HAP-1 (cell line): ENCODE results near the gene RNASE8.
A peak's percentile ranks its signal among the peaks of the same experiment; 100 is the strongest.

ENCODE experiments used
- DNase-seq, 2 experiments: peaks; one replicate each; pipeline ENCODE4 v3.0.0-alpha.2; 2016 to 2020; ENCODE audit warnings: low spot score in 2 of 2
- H3K27me3 ChIP-seq: fragments of 250-450 bp; sonication (Bioruptor Pico); 2 replicates; pipeline ENCODE4 v1.5.1; 2020; ENCODE audit warnings: low read depth, mild to moderate bottlenecking, moderate library complexity
- H3K36me3 ChIP-seq: fragments of 250-450 bp; sonication (Bioruptor Pico); replicated peaks from 2 replicates; pipeline ENCODE4 v1.5.1; 2020; ENCODE audit warnings: mild to moderate bottlenecking
- H3K4me1 ChIP-seq: fragments of 250-450 bp; sonication (Bioruptor Pico); 2 replicates; pipeline ENCODE4 v1.5.1; 2020; ENCODE audit warnings: mild to moderate bottlenecking
- H3K4me3 ChIP-seq: fragments of 250-450 bp; sonication (Bioruptor Pico); 2 replicates; pipeline ENCODE4 v1.5.1; 2020; ENCODE audit warnings: mild to moderate bottlenecking, moderate library complexity
- H3K9me3 ChIP-seq: fragments of 250-450 bp; sonication (Bioruptor Pico); 2 replicates; pipeline ENCODE4 v1.5.1; 2020; ENCODE audit warnings: mild to moderate bottlenecking, moderate library complexity
- in situ Hi-C: fragments of 300-500 bp; cut with MboI; formaldehyde crosslinking; loops from 3 replicates; pipeline ENCODE4 v1.14.3; 2020; ENCODE audit warnings: low sequenced_read_pairs, inconsistent platforms, mixed read lengths

RNASE8 gene

DNA sequence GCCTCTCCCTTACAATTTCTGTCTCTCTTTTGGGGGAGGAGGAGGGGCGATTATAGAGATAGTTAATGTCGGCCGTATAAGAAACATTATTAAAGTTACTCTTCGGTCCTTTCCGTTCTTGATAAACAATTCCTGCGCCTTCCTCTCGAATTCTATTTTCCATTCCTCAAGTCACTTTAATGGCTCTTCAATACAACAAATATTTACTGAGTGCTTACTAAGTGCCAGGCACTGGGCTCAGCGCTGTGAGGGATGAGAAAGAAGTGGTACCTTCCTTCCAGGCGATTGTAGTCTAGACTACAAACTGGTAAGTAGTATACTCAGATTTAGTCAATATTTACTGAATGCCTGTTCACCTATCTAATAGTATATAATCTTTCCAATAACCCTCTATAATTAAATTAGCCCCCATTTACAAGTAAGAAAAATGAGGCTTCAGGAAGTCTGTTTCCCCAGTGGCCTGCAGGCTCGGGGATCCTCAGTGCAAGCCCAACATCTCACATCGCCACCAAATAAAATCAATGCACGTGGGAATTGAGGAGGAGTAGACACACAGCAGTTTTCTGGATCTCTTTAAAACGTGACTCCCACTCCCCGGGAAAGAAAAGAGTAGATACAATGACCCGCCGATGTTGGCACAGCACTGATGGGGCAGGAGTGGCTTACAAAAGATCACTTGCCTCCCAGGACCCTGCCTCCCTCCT is 41.4 kb downstream of the RNASE8 start:
- peak overlapping the region; percentile 42 for H3K4me3 ChIP-seq
- in situ Hi-C loops, result loop anchor here (25.0 kb wide), 1 partner anchor 762 kb away; the partner anchor contains the start of genes CCNB1IP1 and PARP2
- DNase-seq, result no peak
- H3K4me1 ChIP-seq, result peaks cover 34% of the 10 kb centered on the region
- H3K36me3 ChIP-seq, result no peaks in the 10 kb centered on the region
- H3K9me3 ChIP-seq, result no peaks in the 10 kb centered on the region
- H3K27me3 ChIP-seq, result no peaks in the 10 kb centered on the region

DNA sequence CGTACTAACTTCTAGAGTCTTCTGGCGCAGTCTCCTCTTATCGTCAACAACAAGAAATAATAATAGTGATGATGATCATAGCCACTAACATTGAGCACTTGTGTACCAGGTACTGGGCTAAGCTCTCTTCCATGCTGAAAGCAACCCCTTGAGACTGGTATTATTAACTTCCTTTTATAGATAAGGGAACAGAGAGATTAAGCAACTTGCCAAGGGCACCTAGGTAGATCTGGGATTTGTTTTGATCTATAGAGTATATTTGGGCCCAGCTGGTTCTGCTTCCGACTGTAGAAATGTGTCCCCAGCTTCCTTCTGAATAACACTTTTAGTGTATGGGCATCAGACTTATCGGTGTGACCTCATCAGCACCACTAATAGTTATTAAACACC is 42.0 kb downstream of the RNASE8 start:
- Histone ChIP-seq H3K9me3 (no peaks in the 10 kb centered on the region), H3K4me1 (peaks cover 35% of the 10 kb centered on the region), H3K36me3 (no peaks in the 10 kb centered on the region), H3K4me3 (no peak overlapping the region), H3K27me3 (no peaks in the 10 kb centered on the region)
- in situ Hi-C loops, result loop anchor here (25.0 kb wide), 1 partner anchor 762 kb away; the partner anchor contains the start of genes CCNB1IP1 and PARP2
- DNase-seq, result no peak

DNA sequence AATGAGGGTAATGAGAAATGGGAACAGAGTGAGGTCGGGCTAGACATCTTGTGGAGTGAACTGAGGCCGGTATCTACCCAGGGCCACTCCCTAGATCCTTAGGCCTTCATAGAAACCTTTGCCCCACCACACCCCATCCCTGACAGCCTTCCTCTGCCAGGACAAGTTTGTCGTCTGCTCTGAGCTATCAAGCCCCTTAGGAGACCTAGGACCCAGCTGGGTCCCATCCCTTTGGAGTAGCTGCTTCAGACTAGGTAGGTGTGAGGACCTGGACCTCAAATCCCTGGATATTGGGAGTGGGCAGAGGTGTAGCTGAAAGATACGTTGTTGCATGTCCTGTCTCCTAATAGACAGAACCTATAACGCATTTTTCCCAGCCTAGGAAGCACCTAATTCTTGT is 43.3 kb downstream of the RNASE8 start, which contains the start of gene TMEM253:
TMEM253 (plus strand) TSS at position 136 of the 400 bp plus-strand sequence. CDS start 278 bp downstream, outside the sequence.
- no peaks in the 10 kb centered on the region for H3K36me3 ChIP-seq
- no peaks in the 10 kb centered on the region for H3K9me3 ChIP-seq
- H3K4me1 ChIP-seq, result peaks cover 34% of the 10 kb centered on the region
- no peak for DNase-seq
- in situ Hi-C loops, result loop anchor here (5.0 kb wide), 1 partner anchor 79 kb away; no protein-coding TSS in a partner anchor
- no peaks in the 10 kb centered on the region for H3K27me3 ChIP-seq
- no peak within 1 kb of the TSS for H3K4me3 ChIP-seq

DNA sequence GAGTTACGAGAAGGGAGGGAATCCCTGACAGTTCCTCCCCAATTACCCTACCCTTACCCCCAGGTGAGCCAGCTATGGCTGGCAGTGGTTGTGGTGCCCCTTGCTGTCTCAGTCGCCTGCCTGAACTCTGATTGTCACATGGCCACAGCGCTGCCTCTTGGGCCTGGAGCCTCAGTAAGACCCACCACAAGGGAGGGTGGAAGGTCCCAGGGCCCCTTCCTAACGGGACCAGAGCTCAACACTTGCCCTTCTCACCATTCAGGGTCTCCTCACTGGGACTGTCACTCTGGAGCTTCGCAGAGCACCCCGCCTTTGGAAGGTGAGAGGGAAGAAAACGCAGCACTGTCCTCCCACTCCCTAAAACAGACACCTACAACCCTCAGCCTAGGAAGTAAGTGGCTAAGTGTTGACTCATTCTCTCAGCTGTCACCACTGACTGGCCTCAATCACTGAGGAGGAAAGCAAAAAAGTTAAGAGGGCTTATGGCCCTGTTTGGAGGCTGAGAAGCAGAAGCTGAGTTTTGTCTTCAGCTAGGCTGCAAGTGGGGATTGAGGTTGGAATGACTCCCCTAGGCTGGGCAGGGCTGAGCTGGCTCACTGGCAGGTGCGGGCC is 44.3 kb downstream of the RNASE8 start:
- peaks cover 41% of the 10 kb centered on the region for H3K4me1 ChIP-seq
- DNase-seq, result no peak
- no peak overlapping the region for H3K4me3 ChIP-seq

DNA sequence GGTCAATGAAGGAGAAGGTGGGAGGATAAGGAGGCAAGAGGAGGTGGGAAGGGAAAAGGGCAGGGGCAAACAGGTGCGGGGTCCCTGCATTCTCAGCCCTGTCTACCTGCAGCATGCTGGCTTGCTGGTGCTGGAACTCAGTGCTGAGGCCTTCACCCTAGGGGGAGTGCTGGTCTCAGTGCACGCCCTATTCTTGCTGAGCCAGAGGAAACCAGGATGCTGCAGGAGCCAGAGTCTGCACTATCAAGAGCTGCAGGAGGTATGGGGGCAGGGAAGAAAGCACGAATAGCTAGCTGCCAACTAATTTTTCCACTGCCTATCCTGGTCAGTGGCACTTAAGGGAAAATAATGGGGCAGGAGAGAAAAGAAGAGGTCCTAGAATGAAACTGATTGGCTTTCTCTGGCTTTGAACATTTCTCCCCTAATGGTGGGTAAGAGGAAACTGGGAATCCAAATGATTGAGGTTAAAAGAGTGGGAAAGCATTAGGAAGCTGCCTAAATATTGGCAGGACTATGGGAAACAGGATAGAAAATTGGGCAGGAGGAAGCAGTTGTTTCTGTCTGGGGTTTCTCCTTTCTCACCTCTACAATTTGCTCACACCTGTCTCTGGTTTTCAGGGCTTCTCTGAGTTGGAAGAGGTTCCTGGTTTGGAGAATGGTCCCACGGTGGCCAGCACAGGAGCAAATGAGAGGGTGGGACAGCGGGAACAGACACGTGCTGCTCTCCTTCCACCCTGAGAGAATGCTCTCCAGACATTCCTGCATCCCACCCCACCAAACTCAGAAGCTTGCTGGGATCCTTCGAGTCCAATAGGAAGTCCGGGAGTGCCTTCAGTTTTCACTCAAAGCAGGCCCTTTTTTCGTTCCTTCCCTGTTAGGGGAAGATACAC is 45.1 kb downstream of the RNASE8 start:
- peaks cover 37% of the 10 kb centered on the region for H3K4me1 ChIP-seq
- no peaks in the 10 kb centered on the region for H3K27me3 ChIP-seq
- no peak for DNase-seq
- peak overlapping the region; percentile 54 for H3K4me3 ChIP-seq
- in situ Hi-C loops, result loop anchor here (5.0 kb wide), 1 partner anchor 80 kb away; no protein-coding TSS in a partner anchor
- no peaks in the 10 kb centered on the region for H3K36me3 ChIP-seq
- H3K9me3 ChIP-seq, result no peaks in the 10 kb centered on the region

More for the DNA sequence above, 44.3 kb downstream of the RNASE8 start:
- in situ Hi-C loops, result loop anchor here (5.0 kb wide), 1 partner anchor 80 kb away; no protein-coding TSS in a partner anchor
- Histone ChIP-seq H3K9me3 (no peaks in the 10 kb centered on the region), H3K36me3 (no peaks in the 10 kb centered on the region), H3K27me3 (no peaks in the 10 kb centered on the region)

DNA sequence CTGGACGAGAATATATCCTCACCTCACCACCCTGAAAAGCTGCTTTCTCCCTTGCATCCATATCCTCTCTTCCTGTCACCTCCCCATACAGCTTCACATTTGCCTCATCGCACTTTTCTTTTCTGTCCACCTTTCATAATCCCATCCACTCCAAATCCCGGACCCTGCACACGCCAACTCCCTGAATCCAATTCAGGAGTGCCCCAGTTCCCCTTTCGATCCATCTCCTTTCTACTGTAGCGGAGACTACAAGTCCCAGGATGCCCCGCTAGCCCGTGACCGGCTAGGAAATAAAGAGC is 45.7 kb downstream of the RNASE8 start:
- Histone ChIP-seq H3K4me1 (peaks cover 37% of the 10 kb centered on the region), H3K9me3 (no peaks in the 10 kb centered on the region), H3K27me3 (no peaks in the 10 kb centered on the region), H3K36me3 (no peaks in the 10 kb centered on the region), H3K4me3 (peak overlapping the region; percentile 54)
- DNase-seq, result no peak
- in situ Hi-C loops, result loop anchor here (5.0 kb wide), 1 partner anchor 81 kb away; no protein-coding TSS in a partner anchor

DNA sequence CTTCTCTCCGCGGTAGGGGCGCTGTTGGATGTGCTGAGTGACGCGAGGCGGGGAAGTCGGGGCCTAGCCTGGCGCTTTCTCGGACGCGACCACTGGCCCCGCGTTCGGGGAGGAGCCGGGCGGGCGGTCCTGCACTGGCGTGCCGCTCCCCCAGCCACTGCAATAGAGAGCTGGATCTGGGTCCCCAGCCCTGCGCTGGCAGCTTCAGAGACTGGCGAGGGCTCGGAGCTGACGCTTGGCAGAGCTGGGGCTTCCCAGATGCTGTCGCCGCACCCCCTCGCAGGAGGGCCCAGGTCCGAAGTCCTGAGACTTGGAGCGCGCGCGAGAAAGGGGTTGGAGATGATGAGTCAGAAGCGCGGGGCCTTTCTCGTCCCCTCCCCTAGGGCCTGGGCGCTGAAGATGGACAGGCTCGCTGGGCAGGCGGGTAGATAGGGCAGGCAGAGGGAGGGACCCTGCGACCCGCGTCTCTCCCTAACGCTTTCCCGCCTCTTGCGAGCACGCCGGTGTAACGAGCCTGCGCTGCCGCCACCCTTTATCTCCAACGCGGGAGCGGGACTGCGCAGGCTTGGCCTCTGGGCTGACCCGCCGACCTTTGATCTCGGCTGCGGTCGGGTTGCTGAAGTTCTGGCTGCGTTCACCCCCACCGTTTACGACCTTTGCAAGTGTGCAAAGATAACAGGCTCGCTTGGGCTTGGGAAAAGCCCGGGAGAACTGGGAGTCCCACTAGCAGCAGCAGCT is 46.3 kb downstream of the RNASE8 start:
- Histone ChIP-seq H3K9me3 (no peaks in the 10 kb centered on the region), H3K27me3 (no peaks in the 10 kb centered on the region), H3K36me3 (no peaks in the 10 kb centered on the region), H3K4me3 (peak overlapping the region; percentile 54), H3K4me1 (peaks cover 37% of the 10 kb centered on the region)
- in situ Hi-C loops, result loop anchor here (5.0 kb wide), 1 partner anchor 82 kb away; no protein-coding TSS in a partner anchor
- peak; percentile 91 to 95 for DNase-seq

DNA sequence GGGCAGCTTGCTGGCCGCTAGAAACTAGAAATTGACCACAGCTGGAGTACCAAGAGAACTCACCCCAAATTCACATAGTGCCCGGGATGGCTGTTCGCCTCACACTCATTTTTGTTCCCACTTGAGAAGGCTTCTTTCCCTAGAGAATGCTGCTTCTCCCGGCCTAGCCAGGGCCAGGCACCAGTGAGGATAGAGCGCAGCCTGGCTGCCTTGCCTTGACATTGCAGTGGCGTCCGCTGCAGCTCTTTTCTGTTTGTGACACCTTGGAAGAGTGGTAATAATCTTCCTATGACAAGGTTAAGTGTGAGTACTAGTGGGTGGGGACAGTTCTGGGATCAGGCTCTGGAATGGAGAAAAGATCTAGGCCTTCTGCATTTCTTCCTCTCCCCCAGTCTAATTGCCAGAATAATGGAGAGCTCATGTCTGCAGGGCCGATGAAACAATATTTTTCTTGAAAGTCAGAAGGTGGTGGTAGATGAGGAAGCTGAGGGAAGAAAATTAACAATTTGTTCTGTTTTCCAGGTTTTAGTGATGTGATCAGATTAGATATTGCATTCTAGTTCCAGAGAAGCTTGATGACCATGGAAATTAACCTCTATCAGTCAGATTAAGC is 46.9 kb downstream of the RNASE8 start:
- in situ Hi-C loops, result loop anchor here (5.0 kb wide), 1 partner anchor 82 kb away; no protein-coding TSS in a partner anchor
- no peaks in the 10 kb centered on the region for H3K27me3 ChIP-seq
- no peaks in the 10 kb centered on the region for H3K36me3 ChIP-seq
- peak overlapping the region; percentile 54 for H3K4me3 ChIP-seq
- peak; percentile 87 to 88 for DNase-seq
- no peaks in the 10 kb centered on the region for H3K9me3 ChIP-seq
- peaks cover 34% of the 10 kb centered on the region for H3K4me1 ChIP-seq

DNA sequence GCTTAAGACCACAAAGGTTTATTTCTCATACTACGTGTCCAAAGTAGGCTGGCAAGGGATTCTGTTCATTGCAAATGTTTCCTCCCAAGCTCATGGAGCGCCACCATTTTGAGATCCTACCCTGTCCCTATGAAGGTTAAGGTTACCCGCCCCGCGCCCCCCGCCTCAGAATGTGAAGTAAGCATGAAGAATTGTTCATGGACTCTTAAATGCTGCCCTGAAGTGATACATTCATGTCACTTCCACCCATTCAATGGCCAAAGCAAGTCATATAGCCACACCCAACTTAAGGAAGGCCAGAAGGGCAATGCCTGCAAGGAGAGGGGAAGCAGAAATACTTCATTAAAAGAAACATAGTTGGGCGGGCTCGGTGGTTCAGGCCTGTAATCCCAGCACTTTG is 47.5 kb downstream of the RNASE8 start:
- H3K4me1 ChIP-seq, result peaks cover 34% of the 10 kb centered on the region
- in situ Hi-C loops, result no loop called here
- H3K9me3 ChIP-seq, result no peaks in the 10 kb centered on the region
- DNase-seq, result no peak
- no peak overlapping the region for H3K4me3 ChIP-seq
- no peaks in the 10 kb centered on the region for H3K36me3 ChIP-seq
- no peaks in the 10 kb centered on the region for H3K27me3 ChIP-seq

DNA sequence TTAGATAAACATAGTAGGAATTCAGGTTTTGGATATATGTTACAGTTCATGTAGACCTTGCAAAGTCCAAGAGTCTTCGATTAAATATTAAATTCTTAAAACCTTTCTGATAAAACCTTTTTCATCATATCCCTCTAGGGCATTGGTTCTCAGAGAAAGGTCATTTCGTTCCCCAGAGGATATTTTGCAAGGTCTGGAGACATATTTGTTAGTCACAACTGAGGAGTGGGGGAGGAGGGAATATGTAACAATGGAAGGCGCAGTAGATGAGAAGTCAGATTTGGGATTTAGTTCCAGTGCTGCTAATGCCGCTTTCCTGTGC is 48.5 kb downstream of the RNASE8 start:
- Histone ChIP-seq H3K9me3 (no peaks in the 10 kb centered on the region), H3K36me3 (no peaks in the 10 kb centered on the region), H3K4me1 (peaks cover 34% of the 10 kb centered on the region), H3K27me3 (no peaks in the 10 kb centered on the region), H3K4me3 (no peak overlapping the region)
- in situ Hi-C loops, result no loop called here
- peak in 1 of 2 experiments; percentile 59 for DNase-seq

DNA sequence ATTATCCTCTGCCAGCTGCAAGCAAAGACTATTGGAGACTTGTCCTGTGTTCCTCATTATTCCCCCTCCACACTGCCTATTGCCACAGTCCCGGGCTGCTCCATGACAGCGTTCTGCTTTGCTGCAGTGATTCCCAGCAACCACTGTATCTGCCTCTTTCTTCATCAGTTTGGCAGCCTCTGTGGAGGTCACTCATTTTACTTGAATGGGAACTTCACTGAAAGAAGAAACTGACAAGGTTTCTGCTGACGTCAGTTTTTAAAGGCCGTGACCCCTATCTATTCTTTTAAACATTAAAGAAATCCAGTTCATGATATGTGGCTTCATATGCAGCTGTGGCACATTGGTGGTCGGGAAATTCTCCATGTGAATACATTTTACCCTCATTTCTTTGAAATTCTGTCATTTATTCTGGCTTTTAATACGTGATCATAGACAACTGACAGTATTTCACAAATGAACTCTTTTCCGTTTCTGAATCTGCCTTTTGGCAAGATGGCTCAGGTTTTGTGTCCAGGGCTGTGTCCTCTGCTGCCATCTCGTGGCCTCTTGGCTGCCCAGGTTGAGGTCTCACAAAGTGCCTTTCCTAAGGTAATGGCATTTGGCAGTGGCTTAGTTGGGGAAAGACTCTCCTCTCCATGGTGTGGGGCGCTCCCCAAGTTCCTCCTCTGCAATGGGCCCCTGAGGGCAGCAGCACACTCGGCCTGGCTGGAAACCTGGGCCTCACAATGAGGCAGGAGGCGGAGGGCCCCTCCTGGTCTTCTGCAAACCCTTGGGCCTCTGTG is 49.1 kb downstream of the RNASE8 start:
- Histone ChIP-seq H3K9me3 (no peaks in the 10 kb centered on the region), H3K4me3 (no peak overlapping the region; the same call in 1 of the 2 replicates), H3K36me3 (no peaks in the 10 kb centered on the region), H3K4me1 (peaks cover 34% of the 10 kb centered on the region), H3K27me3 (no peaks in the 10 kb centered on the region)
- peak; percentile 70 to 89 for DNase-seq
- in situ Hi-C loops, result no loop called here

DNA sequence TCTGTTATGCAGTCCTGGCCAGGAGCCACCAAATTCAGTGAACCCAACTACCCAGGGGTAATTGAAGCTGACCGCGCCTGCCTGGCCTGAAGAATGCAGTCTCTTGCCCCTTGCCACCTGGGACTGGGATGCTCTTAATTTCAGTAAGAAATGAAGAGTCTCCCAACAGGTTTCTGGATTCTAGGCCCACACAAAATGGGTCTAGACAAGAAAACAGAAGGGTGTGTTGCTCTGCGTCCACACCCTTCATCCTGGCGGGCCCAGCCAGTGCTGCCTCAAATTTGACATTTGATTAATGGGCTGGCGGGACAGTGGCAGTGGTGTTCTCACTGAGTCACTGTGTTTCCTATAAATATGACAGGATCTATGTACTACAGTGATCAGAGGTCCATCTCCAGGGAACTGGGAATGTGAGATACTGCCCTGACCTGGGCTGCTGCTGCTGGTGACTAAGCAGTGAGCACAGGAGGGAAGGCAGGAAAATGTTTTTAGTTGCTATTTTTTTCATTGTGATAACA is 49.7 kb downstream of the RNASE8 start:
- Histone ChIP-seq H3K4me3 (no peak overlapping the region), H3K9me3 (no peaks in the 10 kb centered on the region), H3K27me3 (no peaks in the 10 kb centered on the region), H3K4me1 (peaks cover 34% of the 10 kb centered on the region), H3K36me3 (no peaks in the 10 kb centered on the region)
- in situ Hi-C loops, result no loop called here
- DNase-seq, result no peak
